ENCODE data around the gene MAP4K3.

DNA sequence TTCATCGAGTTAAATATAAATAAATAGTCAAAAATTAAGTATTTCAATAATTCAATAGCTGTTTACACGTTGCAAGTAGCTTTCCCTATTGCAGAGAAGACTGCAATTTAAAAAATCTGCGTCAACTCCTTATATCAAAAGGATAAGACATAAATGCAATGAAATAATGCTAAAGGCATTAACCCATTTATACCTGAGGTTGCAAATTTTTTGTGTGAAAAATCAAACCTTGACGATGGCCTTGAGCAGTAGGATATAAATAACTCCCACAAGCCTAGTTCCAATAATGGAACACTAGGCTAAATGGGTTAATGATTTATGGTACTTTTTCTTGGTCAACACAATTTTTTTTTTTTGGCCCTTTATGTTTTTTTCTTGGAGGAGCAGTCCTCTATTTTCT is 116.9 kb downstream of the MAP4K3 start:
- TF ChIP-seq EP300 (IDR thresholded peaks at IDR 0.05; ENCODE audit: borderline replicate concordance in 1 of 2, low read depth in 2 of 2, low read length in 2 of 2) (no peak), SP1 (IDR thresholded peaks at IDR 0.05; ENCODE audit: low read depth, low read length) (no peak), SP2 (IDR thresholded peaks at IDR 0.05; ENCODE audit: low read length) (no peak)
- TF ChIP-seq, protein P1, sequence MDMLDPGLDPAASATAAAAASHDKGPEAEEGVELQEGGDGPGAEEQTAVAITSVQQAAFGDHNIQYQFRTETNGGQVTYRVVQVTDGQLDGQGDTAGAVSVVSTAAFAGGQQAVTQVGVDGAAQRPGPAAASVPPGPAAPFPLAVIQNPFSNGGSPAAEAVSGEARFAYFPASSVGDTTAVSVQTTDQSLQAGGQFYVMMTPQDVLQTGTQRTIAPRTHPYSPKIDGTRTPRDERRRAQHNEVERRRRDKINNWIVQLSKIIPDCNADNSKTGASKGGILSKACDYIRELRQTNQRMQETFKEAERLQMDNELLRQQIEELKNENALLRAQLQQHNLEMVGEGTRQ (IDR thresholded peaks at IDR 0.05; ENCODE audit: low read length): no peak
- TF ChIP-seq, protein P2, sequence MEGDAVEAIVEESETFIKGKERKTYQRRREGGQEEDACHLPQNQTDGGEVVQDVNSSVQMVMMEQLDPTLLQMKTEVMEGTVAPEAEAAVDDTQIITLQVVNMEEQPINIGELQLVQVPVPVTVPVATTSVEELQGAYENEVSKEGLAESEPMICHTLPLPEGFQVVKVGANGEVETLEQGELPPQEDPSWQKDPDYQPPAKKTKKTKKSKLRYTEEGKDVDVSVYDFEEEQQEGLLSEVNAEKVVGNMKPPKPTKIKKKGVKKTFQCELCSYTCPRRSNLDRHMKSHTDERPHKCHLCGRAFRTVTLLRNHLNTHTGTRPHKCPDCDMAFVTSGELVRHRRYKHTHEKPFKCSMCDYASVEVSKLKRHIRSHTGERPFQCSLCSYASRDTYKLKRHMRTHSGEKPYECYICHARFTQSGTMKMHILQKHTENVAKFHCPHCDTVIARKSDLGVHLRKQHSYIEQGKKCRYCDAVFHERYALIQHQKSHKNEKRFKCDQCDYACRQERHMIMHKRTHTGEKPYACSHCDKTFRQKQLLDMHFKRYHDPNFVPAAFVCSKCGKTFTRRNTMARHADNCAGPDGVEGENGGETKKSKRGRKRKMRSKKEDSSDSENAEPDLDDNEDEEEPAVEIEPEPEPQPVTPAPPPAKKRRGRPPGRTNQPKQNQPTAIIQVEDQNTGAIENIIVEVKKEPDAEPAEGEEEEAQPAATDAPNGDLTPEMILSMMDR (IDR thresholded peaks at IDR 0.05; ENCODE audit: control extremely low read depth in 1 of 3, insufficient read depth in 1 of 3, low read depth in 1 of 3, low read length in 3 of 3): no peak
